Measurements from ENCODE around the gene TMEM100.

Gene TMEM100

GRCh38 chr17:55683550-55684315, 38.9 kb downstream of the TMEM100 start:
- Histone ChIP-seq H3K18ac (ENCODE audit: low read length) (no peak overlapping the region), H3K14ac (ENCODE audit: low read length) (no peak overlapping the region), H3K4ac (ENCODE audit: low read length) (no peak overlapping the region), H2BK5ac (ENCODE audit: low read length) (no peak overlapping the region), H3K9ac (ENCODE audit: low read depth, low read length, poor library complexity) (no peak overlapping the region), H3K27me3 (ENCODE audit: control insufficient read depth in 3 of 3, insufficient read depth in 3 of 3, low read depth in 1 of 3, low read length in 3 of 3) (no peaks in the 10 kb centered on the region), H4K91ac (ENCODE audit: low read depth, low read length, poor library complexity) (no peak overlapping the region), H2BK12ac (ENCODE audit: low read length) (no peak overlapping the region), H2AK5ac (ENCODE audit: low read depth, low read length) (no peak overlapping the region), H3K23ac (ENCODE audit: low read depth, low read length, poor library complexity) (no peak overlapping the region), H3K9me3 (replicated peaks in 1 of 2; ENCODE audit: control insufficient read depth in 2 of 2, insufficient read depth in 1 of 2, low read depth in 1 of 2, low read length in 2 of 2) (peaks cover 0 to 2% of the 10 kb centered on the region in 2 donors), H2BK120ac (ENCODE audit: low read depth, low read length) (no peak overlapping the region), H3K79me1 (ENCODE audit: low read depth, low read length) (no peaks in the 10 kb centered on the region), H3K4me2 (ENCODE audit: insufficient read depth, low read length, poor library complexity, severe bottlenecking) (no peak overlapping the region), H2BK15ac (ENCODE audit: low read length) (no peak overlapping the region), H3K4me3 (ENCODE audit: low read length in 2 of 2) (no peak overlapping the region), H3K4me1 (ENCODE audit: control insufficient read depth in 2 of 2, insufficient read depth in 1 of 2, low read depth in 1 of 2, low read length in 2 of 2) (no peaks in the 10 kb centered on the region), H3K27ac (replicated peaks; ENCODE audit: low read length) (no peak overlapping the region), H4K8ac (ENCODE audit: low read depth, low read length) (no peak overlapping the region), H2AFZ (ENCODE audit: low read length) (no peak overlapping the region), H3K36me3 (replicated peaks in 1 of 2; ENCODE audit: control insufficient read depth in 2 of 2, insufficient read depth in 2 of 2, low read length in 2 of 2) (no peaks in the 10 kb centered on the region)
- WGBS, 2 donors (ENCODE audit: extremely low coverage in 2 of 2, insufficient read length in 2 of 2, insufficient replicate concordance in 1 of 2) = no CpG with 5 or more reads among the region's 4 CpGs
- no peak for DNase-seq (ENCODE audit: low spot score)

- H3K4me1 ChIP-seq (ENCODE audit: control insufficient read depth in 2 of 2, insufficient read depth in 1 of 2, low read depth in 1 of 2, low read length in 2 of 2) = no peaks in the 10 kb centered on the region
- H3K27ac ChIP-seq (replicated peaks; ENCODE audit: low read length) = no peak overlapping the region
- no peak overlapping the region for H3K4me3 ChIP-seq (ENCODE audit: low read length in 2 of 2)
These were observed 41.3 kb downstream of the TMEM100 start for GRCh38 chr17:55681342-55681700.

GRCh38 chr17:55680686-55681341, 41.9 kb downstream of the TMEM100 start:
- H3K4me2 ChIP-seq (ENCODE audit: insufficient read depth, low read length, poor library complexity, severe bottlenecking) = no peak overlapping the region
- no peaks in the 10 kb centered on the region for H3K4me1 ChIP-seq (ENCODE audit: control insufficient read depth in 2 of 2, insufficient read depth in 1 of 2, low read depth in 1 of 2, low read length in 2 of 2)
- no peak overlapping the region for H3K9ac ChIP-seq (ENCODE audit: low read depth, low read length, poor library complexity)
- no peak overlapping the region for H4K8ac ChIP-seq (ENCODE audit: low read depth, low read length)
- H3K23ac ChIP-seq (ENCODE audit: low read depth, low read length, poor library complexity) = no peak overlapping the region
- H2BK5ac ChIP-seq (ENCODE audit: low read length) = no peak overlapping the region
- H3K27me3 ChIP-seq (ENCODE audit: control insufficient read depth in 3 of 3, insufficient read depth in 3 of 3, low read depth in 1 of 3, low read length in 3 of 3) = no peaks in the 10 kb centered on the region
- H3K4ac ChIP-seq (ENCODE audit: low read length) = no peak overlapping the region
- no peak overlapping the region for H2BK15ac ChIP-seq (ENCODE audit: low read length)
- H3K27ac ChIP-seq (replicated peaks; ENCODE audit: low read length) = no peak overlapping the region
- no peak overlapping the region for H2AK5ac ChIP-seq (ENCODE audit: low read depth, low read length)
- no CpG with 5 or more reads among the region's 4 CpGs for WGBS, 2 donors (ENCODE audit: extremely low coverage in 2 of 2, insufficient read length in 2 of 2, insufficient replicate concordance in 1 of 2)
- H3K4me3 ChIP-seq (ENCODE audit: low read length in 2 of 2) = no peak overlapping the region
- no peak overlapping the region for H2BK120ac ChIP-seq (ENCODE audit: low read depth, low read length)
- H3K36me3 ChIP-seq (replicated peaks in 1 of 2; ENCODE audit: control insufficient read depth in 2 of 2, insufficient read depth in 2 of 2, low read length in 2 of 2) = no peaks in the 10 kb centered on the region
- DNase-seq (ENCODE audit: low spot score) = no peak
- H3K9me3 ChIP-seq (replicated peaks in 1 of 2; ENCODE audit: control insufficient read depth in 2 of 2, insufficient read depth in 1 of 2, low read depth in 1 of 2, low read length in 2 of 2) = peaks cover 0 to 2% of the 10 kb centered on the region in 2 donors
- no peak overlapping the region for H3K14ac ChIP-seq (ENCODE audit: low read length)
- H3K79me1 ChIP-seq (ENCODE audit: low read depth, low read length) = no peaks in the 10 kb centered on the region
- H3K18ac ChIP-seq (ENCODE audit: low read length) = no peak overlapping the region
- H4K91ac ChIP-seq (ENCODE audit: low read depth, low read length, poor library complexity) = no peak overlapping the region
- no peak overlapping the region for H2AFZ ChIP-seq (ENCODE audit: low read length)
- H2BK12ac ChIP-seq (ENCODE audit: low read length) = no peak overlapping the region

More at GRCh38 chr17:55681342-55681700, 41.3 kb downstream of the TMEM100 start:
- Histone ChIP-seq H4K91ac (ENCODE audit: low read depth, low read length, poor library complexity) (no peak overlapping the region), H3K23ac (ENCODE audit: low read depth, low read length, poor library complexity) (no peak overlapping the region), H2BK12ac (ENCODE audit: low read length) (no peak overlapping the region), H2BK5ac (ENCODE audit: low read length) (no peak overlapping the region), H2BK15ac (ENCODE audit: low read length) (no peak overlapping the region), H3K14ac (ENCODE audit: low read length) (no peak overlapping the region), H2AK5ac (ENCODE audit: low read depth, low read length) (no peak overlapping the region), H3K79me1 (ENCODE audit: low read depth, low read length) (no peaks in the 10 kb centered on the region), H2AFZ (ENCODE audit: low read length) (no peak overlapping the region), H3K36me3 (replicated peaks in 1 of 2; ENCODE audit: control insufficient read depth in 2 of 2, insufficient read depth in 2 of 2, low read length in 2 of 2) (no peaks in the 10 kb centered on the region), H3K27me3 (ENCODE audit: control insufficient read depth in 3 of 3, insufficient read depth in 3 of 3, low read depth in 1 of 3, low read length in 3 of 3) (no peaks in the 10 kb centered on the region), H4K8ac (ENCODE audit: low read depth, low read length) (no peak overlapping the region), H3K4ac (ENCODE audit: low read length) (no peak overlapping the region), H3K18ac (ENCODE audit: low read length) (no peak overlapping the region), H3K4me2 (ENCODE audit: insufficient read depth, low read length, poor library complexity, severe bottlenecking) (no peak overlapping the region), H3K9me3 (replicated peaks in 1 of 2; ENCODE audit: control insufficient read depth in 2 of 2, insufficient read depth in 1 of 2, low read depth in 1 of 2, low read length in 2 of 2) (peaks cover 0 to 2% of the 10 kb centered on the region in 2 donors), H3K9ac (ENCODE audit: low read depth, low read length, poor library complexity) (no peak overlapping the region), H2BK120ac (ENCODE audit: low read depth, low read length) (no peak overlapping the region)
- no peak for DNase-seq (ENCODE audit: low spot score)
- WGBS, 2 donors (ENCODE audit: extremely low coverage in 2 of 2, insufficient read length in 2 of 2, insufficient replicate concordance in 1 of 2) = no CpG with 5 or more reads among the region's 1 CpG

- Histone ChIP-seq H3K18ac (ENCODE audit: low read length) (no peak overlapping the region), H3K4me2 (ENCODE audit: insufficient read depth, low read length, poor library complexity, severe bottlenecking) (no peak overlapping the region), H3K23ac (ENCODE audit: low read depth, low read length, poor library complexity) (no peak overlapping the region), H4K8ac (ENCODE audit: low read depth, low read length) (no peak overlapping the region), H2BK5ac (ENCODE audit: low read length) (no peak overlapping the region), H2BK120ac (ENCODE audit: low read depth, low read length) (no peak overlapping the region), H3K36me3 (replicated peaks in 1 of 2; ENCODE audit: control insufficient read depth in 2 of 2, insufficient read depth in 2 of 2, low read length in 2 of 2) (no peaks in the 10 kb centered on the region), H3K4me3 (ENCODE audit: low read length in 2 of 2) (no peak overlapping the region), H3K27me3 (ENCODE audit: control insufficient read depth in 3 of 3, insufficient read depth in 3 of 3, low read depth in 1 of 3, low read length in 3 of 3) (no peaks in the 10 kb centered on the region), H3K27ac (replicated peaks; ENCODE audit: low read length) (no peak overlapping the region), H3K79me1 (ENCODE audit: low read depth, low read length) (no peaks in the 10 kb centered on the region), H4K91ac (ENCODE audit: low read depth, low read length, poor library complexity) (no peak overlapping the region), H3K9ac (ENCODE audit: low read depth, low read length, poor library complexity) (no peak overlapping the region), H2BK12ac (ENCODE audit: low read length) (no peak overlapping the region), H2AFZ (ENCODE audit: low read length) (no peak overlapping the region), H3K9me3 (replicated peaks in 1 of 2; ENCODE audit: control insufficient read depth in 2 of 2, insufficient read depth in 1 of 2, low read depth in 1 of 2, low read length in 2 of 2) (no peaks in the 10 kb centered on the region), H2AK5ac (ENCODE audit: low read depth, low read length) (no peak overlapping the region), H3K14ac (ENCODE audit: low read length) (no peak overlapping the region), H2BK15ac (ENCODE audit: low read length) (no peak overlapping the region), H3K4me1 (ENCODE audit: control insufficient read depth in 2 of 2, insufficient read depth in 1 of 2, low read depth in 1 of 2, low read length in 2 of 2) (peaks cover 0 to 2% of the 10 kb centered on the region in 2 donors), H3K4ac (ENCODE audit: low read length) (no peak overlapping the region)
- DNase-seq (ENCODE audit: low spot score) = no peak
- WGBS, 2 donors (ENCODE audit: extremely low coverage in 2 of 2, insufficient read length in 2 of 2, insufficient replicate concordance in 1 of 2) = no CpG with 5 or more reads among the region's 1 CpG
These were observed 45.2 kb downstream of the TMEM100 start for GRCh38 chr17:55677446-55677845.
